ENCODE measurements around the gene MYH14.
"Not testable (repeated sequence)": the region's sequence is repeated elsewhere in the genome, so short reads cannot be mapped to it uniquely, and the experiment has no call there.

Gene MYH14

DNA sequence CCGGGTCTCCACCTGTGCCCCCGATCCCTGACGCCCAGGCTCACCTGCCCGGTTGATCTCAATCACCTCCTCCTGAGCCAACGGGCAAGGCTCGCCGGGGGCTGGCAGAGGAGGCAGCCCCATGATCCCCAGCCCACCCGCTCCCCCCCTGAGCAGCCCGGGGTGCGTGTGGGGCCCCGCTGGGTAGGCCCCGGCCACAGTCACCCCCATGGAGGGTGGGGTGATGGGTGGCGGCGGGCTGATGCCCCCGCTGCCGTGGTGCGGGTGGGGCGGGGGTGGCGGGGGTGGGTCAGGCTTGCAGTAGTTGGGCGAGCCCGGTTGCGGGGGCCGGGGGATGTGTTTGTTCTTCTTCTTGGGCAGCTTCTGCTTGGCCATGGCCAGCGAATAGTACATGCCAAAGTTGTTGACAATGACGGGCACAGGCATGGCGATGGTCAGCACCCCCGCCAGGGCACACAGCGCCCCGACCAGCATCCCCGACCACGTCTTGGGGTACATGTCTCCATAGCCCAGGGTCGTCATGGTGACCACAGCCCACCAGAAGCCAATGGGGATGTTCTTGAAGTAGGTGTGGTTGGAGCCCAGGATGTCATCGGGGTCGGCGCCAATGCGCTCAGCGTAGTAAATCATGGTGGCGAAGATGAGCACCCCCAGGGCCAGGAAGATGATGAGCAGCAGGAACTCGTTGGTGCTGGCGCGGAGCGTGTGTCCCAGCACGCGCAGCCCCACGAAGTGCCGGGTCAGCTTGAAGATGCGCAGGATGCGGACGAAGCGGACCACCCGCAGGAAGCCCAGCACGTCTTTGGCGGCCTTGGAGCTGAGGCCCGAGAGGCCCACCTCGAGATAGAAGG is 119.7 kb downstream of the MYH14 start:
- DNase-seq = no peak

DNA sequence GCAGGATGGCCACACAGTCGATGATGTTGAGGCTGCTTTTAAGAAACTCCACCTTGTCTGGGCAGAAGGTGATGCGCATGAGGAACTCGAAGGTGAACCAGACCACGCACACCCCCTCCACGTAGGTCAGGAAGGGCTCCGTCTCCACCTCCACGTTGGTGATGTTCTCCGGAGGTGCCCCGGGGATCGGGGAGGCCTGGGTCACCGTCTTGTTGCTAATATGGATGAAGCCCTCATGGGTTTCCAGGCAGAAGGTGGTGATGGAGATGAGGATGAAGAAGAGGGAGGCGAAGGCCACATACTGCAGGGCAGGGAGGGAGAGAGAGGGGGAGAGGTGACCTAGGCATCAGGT is 120.3 kb downstream of the MYH14 start:
- DNase-seq = no peak

DNA sequence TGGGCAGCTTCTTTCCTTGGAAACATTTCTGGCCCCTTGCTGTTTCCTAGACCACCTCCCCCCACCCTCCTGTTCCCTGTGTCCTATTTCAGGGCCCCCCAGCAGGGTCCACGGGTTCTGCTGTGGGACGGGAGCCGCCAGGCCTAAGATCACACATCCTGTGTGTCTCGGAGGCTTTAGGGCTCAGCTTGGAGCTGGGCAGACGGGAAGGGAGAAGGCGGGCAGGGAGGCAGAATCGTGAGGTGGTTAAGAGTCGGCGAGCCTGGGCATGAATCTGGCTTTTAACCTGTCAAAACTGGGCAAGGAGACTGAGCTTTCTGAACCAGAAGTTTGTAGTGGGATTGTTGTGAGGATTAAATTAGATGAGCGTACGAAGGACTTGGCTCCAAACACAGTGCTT is 120.9 kb downstream of the MYH14 start:
- no peak for DNase-seq

GRCh38 chr19:50325310-50326100 is 122.1 kb downstream of the MYH14 start:
- DNase-seq = peak; percentile 82

GRCh38 chr19:50326101-50326664 is 122.8 kb downstream of the MYH14 start:
- DNase-seq = no peak

- DNase-seq = no peak
These were observed 123.6 kb downstream of the MYH14 start for GRCh38 chr19:50327013-50327412.

- DNase-seq = no peak
These were observed 124.2 kb downstream of the MYH14 start for GRCh38 chr19:50327461-50328223.

DNA sequence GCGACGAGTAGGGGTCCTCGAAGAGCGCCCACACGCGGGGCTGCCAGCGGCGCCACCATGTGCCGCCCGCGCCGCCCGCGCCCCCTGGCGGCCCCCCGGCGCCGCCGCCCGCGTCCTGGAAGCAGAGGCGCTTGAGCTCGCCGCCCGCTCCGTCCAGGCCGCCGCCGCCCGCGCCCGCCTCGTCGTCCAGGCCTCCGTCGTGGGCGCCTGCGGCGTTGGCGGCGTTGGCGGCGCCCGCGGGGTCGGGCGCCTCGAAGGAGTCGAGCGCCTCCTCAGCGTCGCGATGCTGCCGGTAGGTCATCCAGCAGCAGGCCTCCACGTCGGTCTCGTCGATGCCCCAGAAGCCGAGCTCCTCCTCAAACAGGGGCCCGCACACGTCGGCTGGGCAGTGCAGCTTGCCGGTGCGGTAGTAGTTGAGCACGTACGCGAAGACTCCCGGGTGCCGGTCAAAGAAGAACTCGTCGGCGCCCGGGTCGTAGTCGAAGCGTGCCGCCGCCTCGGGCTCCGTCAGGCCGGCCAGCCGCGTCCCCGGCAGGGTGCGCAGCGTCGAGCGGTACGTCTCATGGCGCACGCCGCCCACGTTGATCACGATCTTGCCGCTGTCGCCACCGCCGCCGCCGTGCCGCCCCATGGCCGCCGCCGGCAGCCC is 124.9 kb downstream of the MYH14 start:
- no peak for DNase-seq

DNA sequence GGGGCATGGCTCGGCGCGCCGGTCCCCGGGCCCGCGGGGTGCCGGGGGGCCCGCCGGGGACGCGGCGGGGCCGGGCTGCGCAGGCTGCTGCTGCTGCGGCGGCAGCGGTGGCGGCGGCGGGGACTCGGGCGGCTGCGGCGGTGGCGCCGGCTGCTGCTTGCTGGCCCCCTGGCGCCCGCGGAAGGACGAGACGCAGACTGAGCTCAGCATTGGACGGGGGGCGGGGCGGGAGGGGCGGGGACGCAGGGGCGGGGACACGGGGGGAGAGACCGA is 125.4 kb downstream of the MYH14 start:
- no peak for DNase-seq

DNA sequence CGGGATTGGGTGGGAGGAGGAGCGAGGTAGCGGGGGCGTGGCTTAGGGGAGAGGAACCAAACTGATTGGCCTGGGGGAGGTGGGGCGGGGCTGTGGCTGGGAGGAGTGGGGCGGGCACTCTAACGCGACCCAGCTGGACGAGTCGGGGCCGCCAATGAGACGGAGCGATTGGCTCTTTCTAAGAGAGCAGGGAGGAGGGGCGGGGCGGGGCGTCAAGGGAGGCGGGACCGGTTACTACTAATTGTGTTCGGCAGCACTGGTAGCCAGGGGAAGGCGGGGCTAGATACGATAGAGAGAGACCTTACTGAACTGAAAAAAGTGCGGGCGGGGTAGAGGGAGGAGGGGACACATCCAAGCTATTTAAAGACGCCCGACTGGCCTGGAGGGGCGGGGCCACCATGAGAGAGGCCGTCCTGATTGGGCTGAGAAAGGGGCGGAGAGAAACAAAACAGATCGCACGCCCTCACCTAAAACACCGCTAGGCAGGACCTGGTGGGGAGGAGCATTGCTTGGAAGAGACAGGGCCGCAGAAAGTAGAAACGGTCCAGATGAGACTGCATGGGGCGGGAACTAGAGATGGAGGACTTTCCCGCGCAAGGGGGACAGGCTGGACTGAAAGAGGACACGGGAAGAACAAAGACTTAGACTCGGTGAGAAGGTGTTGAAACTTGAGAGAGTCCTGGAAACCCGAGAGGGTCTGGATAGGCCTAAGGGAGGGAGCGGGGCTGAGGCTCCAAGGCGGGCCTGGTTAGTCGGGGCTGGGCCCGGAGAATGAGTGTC is 125.9 kb downstream of the MYH14 start, which contains the start of gene KCNC3:
Gene KCNC3, minus strand, starts transcription at position 232 of the 780 bp plus-strand sequence. CDS start 295 bp downstream, outside the sequence.
- DNase-seq = peak; percentile 98

- not testable (repeated sequence) for DNase-seq
These were observed 126.5 kb downstream of the MYH14 start for GRCh38 chr19:50329926-50330294.

- DNase-seq = peak; percentile 62
These were observed 127.1 kb downstream of the MYH14 start for GRCh38 chr19:50330365-50331078.

DNA sequence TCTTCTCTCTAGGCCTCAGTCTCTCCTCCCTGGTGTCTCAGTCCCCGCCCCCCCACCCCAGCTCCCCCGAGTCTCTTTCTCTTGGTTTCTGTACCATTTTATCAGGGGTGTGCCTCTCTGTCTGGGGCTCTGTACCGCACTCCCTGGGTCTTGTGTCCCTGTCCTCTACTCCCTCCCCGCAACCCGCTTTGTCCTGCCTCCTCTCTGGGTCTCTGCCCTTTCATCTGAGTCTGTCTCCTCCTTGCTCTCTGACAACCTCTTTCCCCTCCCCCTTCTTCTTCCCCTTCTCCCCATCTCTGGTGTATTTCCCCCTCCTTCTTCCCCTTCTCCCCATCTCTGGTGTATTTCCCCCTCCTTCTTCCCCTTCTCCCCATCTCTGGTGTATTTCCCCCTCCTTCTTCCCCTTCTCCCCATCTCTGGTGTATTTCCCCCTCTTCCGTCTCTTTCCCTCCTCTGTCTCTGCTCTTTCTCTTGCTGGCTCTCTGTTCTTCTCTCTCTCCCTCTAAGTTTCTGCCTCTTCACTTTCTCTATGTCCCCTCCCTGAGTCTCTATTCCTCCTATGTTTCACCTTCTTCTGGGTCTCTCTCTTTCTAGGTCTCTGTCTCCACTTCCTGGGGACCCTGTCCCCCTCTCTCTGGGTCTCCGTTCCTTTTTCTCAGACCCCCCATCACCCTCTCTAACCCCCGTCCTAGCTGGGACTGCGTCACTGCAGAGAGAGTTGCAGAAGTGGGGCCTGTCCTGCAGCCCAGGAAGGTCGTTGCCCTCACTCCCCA is 128.0 kb downstream of the MYH14 start:
- DNase-seq = no peak

DNA sequence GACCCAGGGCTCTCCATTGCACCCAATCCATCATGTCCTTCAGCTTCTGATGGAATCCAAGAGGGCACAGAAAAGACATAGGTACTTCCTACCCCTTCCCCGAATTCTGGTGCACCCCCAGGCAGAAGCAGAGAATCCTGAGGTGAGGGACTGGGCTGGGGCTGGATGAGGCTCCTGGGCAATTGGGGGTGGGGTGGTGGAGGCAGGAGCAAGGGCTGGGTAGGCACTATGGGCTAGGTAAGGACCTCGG is 128.5 kb downstream of the MYH14 start:
- DNase-seq = no peak

GRCh38 chr19:50332244-50333038 is 129.0 kb downstream of the MYH14 start:
- DNase-seq = no peak

DNA sequence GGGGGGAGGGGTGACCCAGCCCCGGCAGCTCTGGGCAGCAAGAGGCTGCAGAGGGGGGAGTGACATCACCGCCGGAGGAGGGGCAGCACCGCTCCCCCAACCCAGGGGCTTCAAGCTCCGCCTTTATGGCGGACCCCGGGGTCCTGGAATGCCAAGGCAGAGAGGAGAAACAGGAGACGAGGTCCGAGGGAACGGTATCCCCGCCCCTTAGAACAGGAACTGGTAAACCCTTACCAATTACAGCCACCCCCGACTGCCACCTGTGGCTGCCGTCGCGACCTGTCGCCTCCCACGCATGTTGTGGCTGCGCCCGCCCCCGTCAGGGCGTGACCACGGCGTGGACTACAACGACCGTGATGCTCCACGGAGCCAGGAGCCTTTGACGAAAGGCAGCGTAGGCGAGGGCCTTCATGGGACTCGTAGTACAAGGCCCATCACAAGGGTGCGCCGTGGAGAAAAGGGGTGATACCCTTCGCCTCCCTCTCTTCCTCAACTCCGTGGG is 129.9 kb downstream of the MYH14 start:
- peak; percentile 91 for DNase-seq

- DNase-seq = peak; percentile 91
These were observed 130.6 kb downstream of the MYH14 start for GRCh38 chr19:50333737-50334617.

DNA sequence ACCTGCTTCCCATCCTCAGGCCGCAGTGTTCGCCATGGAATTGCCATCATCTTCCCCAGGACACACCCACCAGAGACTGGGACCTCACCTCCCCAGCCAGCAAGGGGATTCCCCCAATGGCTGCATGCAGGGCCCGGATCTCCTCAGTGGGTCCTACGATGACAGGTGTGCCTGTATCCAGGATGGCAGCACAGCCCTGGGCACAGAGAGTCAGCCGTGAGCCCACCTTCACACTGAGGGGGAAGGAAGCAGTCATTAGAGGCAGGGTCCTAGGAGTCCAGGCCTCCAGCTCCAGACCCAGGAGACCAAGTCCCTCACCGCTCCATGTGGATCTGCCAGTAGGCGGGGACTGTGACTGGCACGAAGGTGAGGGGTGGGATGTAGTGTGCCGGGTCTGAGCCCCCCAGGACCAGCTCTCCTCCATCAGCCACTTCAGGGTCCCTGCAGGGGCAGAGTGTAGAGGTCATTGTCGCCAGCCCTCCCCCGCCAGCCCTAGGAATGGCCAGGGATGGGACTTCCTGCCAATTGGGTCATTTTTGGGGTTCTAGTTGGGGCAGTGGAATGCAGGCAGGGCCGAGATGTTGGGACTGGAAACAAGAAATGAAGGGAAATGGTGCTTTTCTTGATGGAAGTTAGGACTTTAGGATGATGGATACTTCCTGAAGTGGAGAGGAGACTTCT is 131.5 kb downstream of the MYH14 start:
- DNase-seq = no peak
